ENCODE measurements around the gene JTB. TPM values are rescaled to one million over a fixed set of nuclear protein-coding genes. Genes with fewer than 3 reads are reported as not detected.
A peak's percentile ranks its signal among the peaks of the same experiment; 100 is the strongest.

The JTB gene
- polyA plus RNA-seq, 3 donors: 150 to 391 (median 312) TPM

GRCh38 chr1:153946622-153947241 is 30.7 kb downstream of the JTB start, which contains the start of gene DENND4B:
Gene DENND4B, minus strand, starts transcription at chr1:153946718. Its CDS starts 2,344 bp downstream, at chr1:153944374.
- Histone ChIP-seq H3K79me2 (ENCODE audit: insufficient read depth, low read length) (peaks cover 49% of the 10 kb centered on the region), H3K4me1 (ENCODE audit: control insufficient read depth in 1 of 2, insufficient read depth in 2 of 2, low read length in 2 of 2) (peaks cover 54 to 57% of the 10 kb centered on the region in 2 donors), H3K4me2 (replicated peaks; ENCODE audit: extremely low read depth, low read length, poor library complexity, severe bottlenecking) (peak within 1 kb of the TSS; percentile 83), H3K27ac (ENCODE audit: low read depth in 1 of 2, low read length in 2 of 2) (peak within 1 kb of the TSS; percentile 100), H4K20me1 (ENCODE audit: insufficient read depth, low read length) (peaks cover 18% of the 10 kb centered on the region), H3K36me3 (replicated peaks in 1 of 2; ENCODE audit: control insufficient read depth in 1 of 2, insufficient read depth in 2 of 2, low read length in 2 of 2) (peaks cover 59 to 61% of the 10 kb centered on the region in 2 donors), H3K9ac (ENCODE audit: insufficient read depth, low read length, poor library complexity, severe bottlenecking) (peak within 1 kb of the TSS; percentile 94), H3K9me3 (replicated peaks in 1 of 2; ENCODE audit: control insufficient read depth in 1 of 2, insufficient read depth in 1 of 2, low read length in 2 of 2) (no peaks in the 10 kb centered on the region), H3K27me3 (ENCODE audit: control insufficient read depth in 2 of 2, insufficient read depth in 2 of 2, low read length in 2 of 2) (no peaks in the 10 kb centered on the region), H3K4me3 (replicated peaks in 1 of 3; ENCODE audit: low read depth in 2 of 3, low read length in 3 of 3) (peak within 1 kb of the TSS; percentile 70 to 83 (median 83)), H2AFZ (ENCODE audit: insufficient read depth, low read depth, low read length, poor library complexity, severe bottlenecking) (peak within 1 kb of the TSS; percentile 7)
- Mint-ChIP-seq H3K36me3 (peaks cover 58 to 62% of the 10 kb centered on the region in 2 donors), H3K27ac (peak within 1 kb of the TSS; percentile 98 to 100 (median 100)), H3K4me1 (peaks cover 55% of the 10 kb centered on the region), H3K27me3 (ENCODE audit: low read depth in 3 of 3) (peaks cover 0 to 2% (median 0%) of the 10 kb centered on the region in 3 donors), H3K9me3 (no peaks in the 10 kb centered on the region), H3K4me3 (peak within 1 kb of the TSS; percentile 83 to 93)
- intact Hi-C loops (cut with micrococcal nuclease): loop anchor here in 1 of 2 donors (2.0 kb wide), 1 partner anchor 16 kb away; the partner anchor contains the start of gene SLC39A1
- DNase-seq: peak; percentile 79 to 86 (median 85)
- WGBS (ENCODE audit: insufficient coverage): 0% methylated on average over 26 of the region's 28 CpGs
- TF ChIP-seq, protein P1, sequence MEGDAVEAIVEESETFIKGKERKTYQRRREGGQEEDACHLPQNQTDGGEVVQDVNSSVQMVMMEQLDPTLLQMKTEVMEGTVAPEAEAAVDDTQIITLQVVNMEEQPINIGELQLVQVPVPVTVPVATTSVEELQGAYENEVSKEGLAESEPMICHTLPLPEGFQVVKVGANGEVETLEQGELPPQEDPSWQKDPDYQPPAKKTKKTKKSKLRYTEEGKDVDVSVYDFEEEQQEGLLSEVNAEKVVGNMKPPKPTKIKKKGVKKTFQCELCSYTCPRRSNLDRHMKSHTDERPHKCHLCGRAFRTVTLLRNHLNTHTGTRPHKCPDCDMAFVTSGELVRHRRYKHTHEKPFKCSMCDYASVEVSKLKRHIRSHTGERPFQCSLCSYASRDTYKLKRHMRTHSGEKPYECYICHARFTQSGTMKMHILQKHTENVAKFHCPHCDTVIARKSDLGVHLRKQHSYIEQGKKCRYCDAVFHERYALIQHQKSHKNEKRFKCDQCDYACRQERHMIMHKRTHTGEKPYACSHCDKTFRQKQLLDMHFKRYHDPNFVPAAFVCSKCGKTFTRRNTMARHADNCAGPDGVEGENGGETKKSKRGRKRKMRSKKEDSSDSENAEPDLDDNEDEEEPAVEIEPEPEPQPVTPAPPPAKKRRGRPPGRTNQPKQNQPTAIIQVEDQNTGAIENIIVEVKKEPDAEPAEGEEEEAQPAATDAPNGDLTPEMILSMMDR (IDR thresholded peaks at IDR 0.05): peak; percentile 94

- Mint-ChIP-seq H3K9me3 (no peaks in the 10 kb centered on the region), H3K4me1 (peaks cover 55% of the 10 kb centered on the region), H3K36me3 (peaks cover 56 to 62% of the 10 kb centered on the region in 2 donors), H3K27ac (peak overlapping the region; percentile 98 to 100 (median 100)), H3K4me3 (peak overlapping the region; percentile 83 to 93), H3K27me3 (ENCODE audit: low read depth in 3 of 3) (peaks cover 0 to under 1% (median 0%) of the 10 kb centered on the region in 3 donors)
- Histone ChIP-seq H3K9ac (ENCODE audit: insufficient read depth, low read length, poor library complexity, severe bottlenecking) (peak overlapping the region; percentile 94), H3K9me3 (replicated peaks in 1 of 2; ENCODE audit: control insufficient read depth in 1 of 2, insufficient read depth in 1 of 2, low read length in 2 of 2) (no peaks in the 10 kb centered on the region), H3K27ac (ENCODE audit: low read depth in 1 of 2, low read length in 2 of 2) (peak overlapping the region; percentile 100), H3K36me3 (replicated peaks in 1 of 2; ENCODE audit: control insufficient read depth in 1 of 2, insufficient read depth in 2 of 2, low read length in 2 of 2) (peaks cover 59 to 61% of the 10 kb centered on the region in 2 donors), H4K20me1 (ENCODE audit: insufficient read depth, low read length) (peaks cover 18% of the 10 kb centered on the region), H3K27me3 (ENCODE audit: control insufficient read depth in 2 of 2, insufficient read depth in 2 of 2, low read length in 2 of 2) (no peaks in the 10 kb centered on the region), H3K4me1 (ENCODE audit: control insufficient read depth in 1 of 2, insufficient read depth in 2 of 2, low read length in 2 of 2) (peaks cover 54 to 61% of the 10 kb centered on the region in 2 donors), H3K4me2 (replicated peaks; ENCODE audit: extremely low read depth, low read length, poor library complexity, severe bottlenecking) (peak overlapping the region; percentile 83), H3K4me3 (replicated peaks in 1 of 3; ENCODE audit: low read depth in 2 of 3, low read length in 3 of 3) (peak overlapping the region; percentile 70 to 83 (median 83)), H3K79me2 (ENCODE audit: insufficient read depth, low read length) (peaks cover 54% of the 10 kb centered on the region), H2AFZ (ENCODE audit: insufficient read depth, low read depth, low read length, poor library complexity, severe bottlenecking) (peak overlapping the region; percentile 7)
- intact Hi-C loops (cut with micrococcal nuclease): loop anchor here in 1 of 2 donors (2.0 kb wide), 2 partner anchors 17 to 23 kb away; partner anchors contain the start of genes GATAD2B and SLC39A1
- TF ChIP-seq, protein P1 (IDR thresholded peaks at IDR 0.05): no peak
- peak; percentile 95 to 99 (median 99) for DNase-seq
- under 1% methylated on average over 83 of the region's 95 CpGs for WGBS (ENCODE audit: insufficient coverage)
Observed at GRCh38 chr1:153945795-153946621, 31.5 kb downstream of the JTB start.
